ENCODE measurements around the gene TRAK1. TPM values are rescaled to one million over a fixed set of nuclear protein-coding genes. Genes with fewer than 3 reads are reported as not detected.
A peak's percentile ranks its signal among the peaks of the same experiment; 100 is the strongest.

The TRAK1 gene
- total and polyA plus RNA-seq, 10 of the 15 experiments (the other 5 are each of a cell fraction or from before 2014, with no cell fraction given) = 6.6 to 46.2 (median 23.7) TPM

GRCh38 chr3:42123012-42123581 lies 31.9 kb downstream of the TRAK1 start (continued):
- TF ChIP-seq MTA2 (IDR thresholded peaks at IDR 0.05; ENCODE audit: low read depth) (peak; percentile 42; the same call in 1 of the 2 replicates), WRNIP1 (IDR thresholded peaks at IDR 0.05; ENCODE audit: borderline replicate concordance, low read depth, low read length) (no peak), PBX3 (IDR thresholded peaks at IDR 0.05; ENCODE audit: insufficient replicate concordance, low read depth, low read length) (no peak), CREM (IDR thresholded peaks at IDR 0.05; ENCODE audit: low read depth) (peak; percentile 45; the same call in 1 of the 2 replicates), RELB (IDR thresholded peaks at IDR 0.05; ENCODE audit: low read depth) (peak; percentile 46; the same call in 1 of the 2 replicates), NFXL1 (IDR thresholded peaks at IDR 0.05; ENCODE audit: borderline replicate concordance) (no peak), FOXM1 (IDR thresholded peaks at IDR 0.05; ENCODE audit: low read depth, low read length) (no peak), CUX1 (IDR thresholded peaks at IDR 0.05; ENCODE audit: insufficient replicate concordance, low read depth, low read length) (no peak), SMAD1 (IDR thresholded peaks at IDR 0.05; ENCODE audit: low read depth, partially characterized antibody) (no peak), POU2F2 (IDR thresholded peaks at IDR 0.05; ENCODE audit: borderline replicate concordance, low read depth, low read length) (peak; percentile 84), HSF1 (IDR thresholded peaks at IDR 0.05; ENCODE audit: low read depth, low read length) (no peak), NFIC (IDR thresholded peaks at IDR 0.05; ENCODE audit: low read depth, low read length) (peak; percentile 71), STAT3 (IDR thresholded peaks at IDR 0.05; ENCODE audit: low read depth, low read length) (no peak), JUND (IDR thresholded peaks at IDR 0.05; ENCODE audit: low read depth, low read length) (0 out of 2 replicates have a peak, but pooled peaks have one; percentile 18)

All from GM12878 (cell line).